Measurements from ENCODE around the gene NCBP1.
"Not testable (repeated sequence)": the region's sequence is repeated elsewhere in the genome, so short reads cannot be mapped to it uniquely, and the experiment has no call there.

- TF ChIP-seq CTCF (conservative IDR thresholded peaks at IDR 0.05); ZFX (IDR thresholded peaks at IDR 0.05): not testable (repeated sequence)
Observed at GRCh38 chr9:97586909-97587308, 46.7 kb upstream of the NCBP1 start.
